Measurements from ENCODE around the gene UBE2QL1. TPM values are rescaled to one million over a fixed set of nuclear protein-coding genes. Genes with fewer than 3 reads are reported as not detected.

The UBE2QL1 gene
- total RNA-seq, 2 donors from 2014 or later: 2.5 to 8.6 TPM

DNA sequence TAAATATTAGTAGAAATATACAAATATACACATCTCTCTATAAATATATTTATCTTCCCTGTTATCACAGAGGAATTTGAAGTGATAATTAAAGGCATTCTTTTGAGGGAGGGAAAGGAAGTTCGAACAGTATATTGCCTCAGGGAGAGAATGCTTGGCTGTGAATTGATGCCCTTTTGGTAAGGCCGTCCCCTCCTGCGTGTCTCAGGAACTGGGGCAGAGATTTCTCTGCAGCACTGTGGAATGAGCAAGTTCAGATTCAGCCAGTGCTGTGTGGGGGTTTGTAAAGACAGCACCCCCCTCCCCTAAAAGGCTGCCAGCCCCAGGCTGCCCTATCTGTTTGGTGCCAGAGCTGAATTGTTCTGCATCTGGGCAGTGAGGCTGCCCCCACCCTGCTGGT, 42.0 kb downstream of the UBE2QL1 start:
- Histone ChIP-seq H3K27me3 (replicated peaks; ENCODE audit: insufficient read depth) (no peaks in the 10 kb centered on the region), H3K9me3 (no peaks in the 10 kb centered on the region), H3K36me3 (no peaks in the 10 kb centered on the region), H3K4me1 (replicated peaks) (no peaks in the 10 kb centered on the region), H3K4me3 (no peak overlapping the region), H3K27ac (no peak overlapping the region)
- TF ChIP-seq POLR2A (IDR thresholded peaks at IDR 0.05) (no peak), POLR2AphosphoS5 (IDR thresholded peaks at IDR 0.05) (no peak)
- TF ChIP-seq, protein P1, sequence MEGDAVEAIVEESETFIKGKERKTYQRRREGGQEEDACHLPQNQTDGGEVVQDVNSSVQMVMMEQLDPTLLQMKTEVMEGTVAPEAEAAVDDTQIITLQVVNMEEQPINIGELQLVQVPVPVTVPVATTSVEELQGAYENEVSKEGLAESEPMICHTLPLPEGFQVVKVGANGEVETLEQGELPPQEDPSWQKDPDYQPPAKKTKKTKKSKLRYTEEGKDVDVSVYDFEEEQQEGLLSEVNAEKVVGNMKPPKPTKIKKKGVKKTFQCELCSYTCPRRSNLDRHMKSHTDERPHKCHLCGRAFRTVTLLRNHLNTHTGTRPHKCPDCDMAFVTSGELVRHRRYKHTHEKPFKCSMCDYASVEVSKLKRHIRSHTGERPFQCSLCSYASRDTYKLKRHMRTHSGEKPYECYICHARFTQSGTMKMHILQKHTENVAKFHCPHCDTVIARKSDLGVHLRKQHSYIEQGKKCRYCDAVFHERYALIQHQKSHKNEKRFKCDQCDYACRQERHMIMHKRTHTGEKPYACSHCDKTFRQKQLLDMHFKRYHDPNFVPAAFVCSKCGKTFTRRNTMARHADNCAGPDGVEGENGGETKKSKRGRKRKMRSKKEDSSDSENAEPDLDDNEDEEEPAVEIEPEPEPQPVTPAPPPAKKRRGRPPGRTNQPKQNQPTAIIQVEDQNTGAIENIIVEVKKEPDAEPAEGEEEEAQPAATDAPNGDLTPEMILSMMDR (IDR thresholded peaks at IDR 0.05): no peak
- no peak for DNase-seq (ENCODE audit: low spot score)
- 32% methylated on average over 3 of the region's 3 CpGs for WGBS
- intact Hi-C loops (cut with DNase I): no loop called here

DNA sequence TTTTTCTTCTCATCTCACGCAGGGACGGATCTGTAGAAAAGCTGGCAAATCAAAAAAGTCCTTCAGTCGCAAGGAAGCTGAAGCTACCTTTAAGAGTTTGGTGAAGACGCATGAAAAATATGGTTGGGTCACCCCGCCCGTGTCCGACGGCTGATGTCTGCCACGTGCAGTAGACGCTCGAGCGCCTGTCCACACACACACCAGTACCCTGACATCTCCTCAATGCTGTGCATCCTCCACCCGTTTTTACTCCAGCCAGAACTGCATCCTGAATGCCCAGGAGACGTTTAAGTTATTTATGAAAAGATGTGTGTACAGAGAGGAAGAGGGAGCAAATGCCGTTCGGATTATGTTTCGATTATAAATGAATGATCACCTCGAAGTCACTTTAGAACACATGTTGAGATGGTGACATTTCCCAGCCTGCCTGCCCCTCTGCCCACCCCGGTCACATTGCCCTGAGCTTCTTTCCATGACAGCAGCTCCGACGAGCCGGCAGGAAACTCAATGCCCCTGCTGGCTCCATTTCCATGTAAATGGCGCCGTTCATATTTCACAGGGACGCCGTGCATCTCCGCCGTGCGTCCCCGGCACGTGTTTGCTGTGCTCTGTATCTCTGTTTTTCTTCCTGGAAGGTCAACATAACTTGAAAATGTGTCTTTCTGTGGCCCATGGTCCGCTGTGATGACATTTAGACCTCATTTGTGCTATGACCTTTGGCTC, 42.7 kb downstream of the UBE2QL1 start:
- no peaks in the 10 kb centered on the region for H3K27me3 ChIP-seq (replicated peaks; ENCODE audit: insufficient read depth)
- DNase-seq (ENCODE audit: low spot score): no peak
- no peaks in the 10 kb centered on the region for H3K4me1 ChIP-seq (replicated peaks)
- TF ChIP-seq, protein P1 (IDR thresholded peaks at IDR 0.05): no peak
- 84% methylated on average over 32 of the region's 32 CpGs for WGBS
- intact Hi-C loops (cut with DNase I): no loop called here
- H3K36me3 ChIP-seq: no peaks in the 10 kb centered on the region
- no peaks in the 10 kb centered on the region for H3K9me3 ChIP-seq
- H3K27ac ChIP-seq: no peak overlapping the region
- no peak overlapping the region for H3K4me3 ChIP-seq

DNA sequence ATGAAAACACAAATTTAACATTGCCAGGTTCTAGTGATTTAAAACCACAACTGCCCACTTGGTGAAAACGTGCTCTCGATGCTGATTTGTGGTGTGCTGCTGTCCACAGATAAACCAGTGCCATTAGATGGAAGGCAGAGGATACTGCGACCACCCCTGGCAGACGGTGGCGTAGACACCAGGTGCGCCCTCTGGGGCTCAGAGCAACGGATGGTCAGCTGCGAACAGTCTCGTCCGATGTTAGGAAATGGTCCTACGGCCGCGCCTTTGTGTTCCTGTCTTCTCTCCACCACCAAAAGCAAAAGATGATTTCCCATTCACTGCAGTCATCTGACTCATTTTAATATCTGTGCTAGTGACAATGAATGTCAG, 43.2 kb downstream of the UBE2QL1 start:
- H3K4me1 ChIP-seq (replicated peaks): no peaks in the 10 kb centered on the region
- no peaks in the 10 kb centered on the region for H3K36me3 ChIP-seq
- no peak for DNase-seq (ENCODE audit: low spot score)
- H3K27me3 ChIP-seq (replicated peaks; ENCODE audit: insufficient read depth): no peaks in the 10 kb centered on the region
- TF ChIP-seq POLR2AphosphoS5 (IDR thresholded peaks at IDR 0.05) (no peak), POLR2A (IDR thresholded peaks at IDR 0.05) (no peak)
- TF ChIP-seq, protein P1 (IDR thresholded peaks at IDR 0.05): no peak
- WGBS: 95% methylated on average over 13 of the region's 13 CpGs
- H3K27ac ChIP-seq: no peak overlapping the region
- no peaks in the 10 kb centered on the region for H3K9me3 ChIP-seq
- H3K4me3 ChIP-seq: no peak overlapping the region
- intact Hi-C loops (cut with DNase I): no loop called here

DNA sequence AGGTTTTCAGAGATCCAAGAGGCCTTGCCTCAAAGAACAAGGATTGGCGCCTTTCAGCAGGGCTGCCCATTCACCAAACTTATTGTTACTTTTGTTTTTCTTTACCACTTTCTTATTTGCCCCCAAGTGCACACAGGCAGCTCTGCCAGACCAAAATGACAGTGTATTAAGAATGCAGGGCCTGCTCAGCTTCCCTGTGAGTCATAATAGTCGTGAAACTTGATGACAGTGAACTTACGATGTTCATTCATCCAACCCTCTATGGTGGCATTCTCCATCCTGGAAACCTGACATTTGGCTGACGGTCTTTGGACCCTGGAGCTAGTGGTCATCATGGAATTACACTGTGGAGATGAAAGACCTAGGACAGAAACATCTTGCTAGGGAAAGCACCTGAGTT, 44.3 kb downstream of the UBE2QL1 start:
- 81% methylated on average over 4 of the region's 4 CpGs for WGBS
- no peaks in the 10 kb centered on the region for H3K36me3 ChIP-seq
- H3K27me3 ChIP-seq (replicated peaks; ENCODE audit: insufficient read depth): no peaks in the 10 kb centered on the region
- H3K27ac ChIP-seq: no peak overlapping the region
- H3K9me3 ChIP-seq: no peaks in the 10 kb centered on the region
- no peaks in the 10 kb centered on the region for H3K4me1 ChIP-seq (replicated peaks)
- DNase-seq (ENCODE audit: low spot score): no peak
- intact Hi-C loops (cut with DNase I): no loop called here
- H3K4me3 ChIP-seq: no peak overlapping the region
- TF ChIP-seq, protein P1 (IDR thresholded peaks at IDR 0.05): no peak
- TF ChIP-seq POLR2A (IDR thresholded peaks at IDR 0.05): no peak
- no peak for TF ChIP-seq POLR2AphosphoS5 (IDR thresholded peaks at IDR 0.05)

DNA sequence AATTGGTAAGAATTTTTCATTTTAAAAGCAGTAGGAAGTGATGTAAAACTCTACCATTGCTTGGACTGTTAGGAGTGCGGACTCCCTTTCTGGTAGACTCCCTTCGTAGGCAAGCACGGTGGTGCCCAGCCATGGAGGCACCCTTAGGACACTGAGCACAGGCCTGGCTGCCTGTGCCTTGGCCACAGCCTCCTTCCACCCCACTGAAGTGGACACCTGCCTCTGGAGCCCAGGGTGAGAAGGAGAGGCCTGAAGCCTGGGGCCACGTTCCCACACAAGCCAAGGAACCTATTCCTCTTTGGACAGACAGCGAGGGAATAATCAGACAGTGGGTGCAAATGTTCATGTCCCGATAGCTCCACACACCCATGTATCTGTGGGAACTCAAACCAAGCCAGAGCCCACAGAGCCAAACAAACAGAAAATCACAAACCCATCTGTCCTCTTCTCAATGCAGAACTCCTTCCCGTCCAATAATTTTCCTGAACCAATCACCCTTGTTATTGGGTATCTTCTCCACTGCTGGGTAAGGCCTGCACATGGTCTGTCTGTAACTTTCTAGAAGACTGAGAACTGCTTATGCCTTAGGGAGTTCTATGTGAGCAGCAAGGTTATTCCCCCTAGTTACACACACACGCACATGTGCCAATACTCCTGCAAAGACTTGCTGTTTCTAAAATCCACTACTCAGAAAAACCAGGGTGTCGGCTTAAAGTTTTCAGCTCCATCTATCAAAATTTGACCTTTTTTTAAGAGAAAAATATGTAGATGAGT, 45.2 kb downstream of the UBE2QL1 start:
- Histone ChIP-seq H3K4me3 (no peak overlapping the region), H3K9me3 (no peaks in the 10 kb centered on the region), H3K27me3 (replicated peaks; ENCODE audit: insufficient read depth) (no peaks in the 10 kb centered on the region), H3K4me1 (replicated peaks) (no peaks in the 10 kb centered on the region), H3K36me3 (no peaks in the 10 kb centered on the region), H3K27ac (no peak overlapping the region)
- intact Hi-C loops (cut with DNase I): no loop called here
- TF ChIP-seq, protein P1 (IDR thresholded peaks at IDR 0.05): no peak
- TF ChIP-seq POLR2AphosphoS5 (IDR thresholded peaks at IDR 0.05): no peak
- no peak for TF ChIP-seq POLR2A (IDR thresholded peaks at IDR 0.05)
- no peak for DNase-seq (ENCODE audit: low spot score)
- WGBS: 94% methylated on average over 9 of the region's 9 CpGs
